Kidney (tissue), 14 donors: ENCODE results near the gene GABARAP. TPM values are rescaled to one million over a fixed set of nuclear protein-coding genes. Genes with fewer than 3 reads are reported as not detected.

Experiments used
- DNase-seq, 5 donors: peaks; one replicate each; pipeline ENCODE4 v3.0.0-alpha.2; 2013 to 2020
- FAIRE-seq: peaks from 2 replicates; lab custom pipeline; 2012; peaks lifted over from hg19 to GRCh38; lab: Jason Lieb, UNC
- H3K27ac ChIP-seq, 2 donors: one replicate each; pipeline ENCODE4 v1.7.0; 2013; ENCODE audit warnings: low read depth in 2 of 2, low read length in 2 of 2, inconsistent platforms in 1 of 2
- H3K27me3 ChIP-seq: one replicate; pipeline ENCODE4 v1.7.1; 2013; ENCODE audit warnings: low read length, inconsistent platforms; ENCODE audit not compliant: control insufficient read depth, insufficient read depth
- H3K36me3 ChIP-seq, 3 donors: one replicate each; pipeline versions ENCODE4 v1.7.0 to v1.7.1; 2013; ENCODE audit warnings: low read length in 3 of 3, control low read depth in 1 of 3, inconsistent platforms in 1 of 3; ENCODE audit not compliant: insufficient read depth in 3 of 3, control insufficient read depth in 2 of 3
- H3K4me1 ChIP-seq, 3 donors: one replicate each; pipeline versions ENCODE4 v1.7.0 to v1.7.1; 2013; ENCODE audit warnings: low read length in 3 of 3, inconsistent platforms in 1 of 3, low read depth in 1 of 3; ENCODE audit not compliant: control insufficient read depth in 2 of 3, insufficient read depth in 2 of 3
- H3K4me3 ChIP-seq, 3 donors: one replicate each; pipeline versions ENCODE4 v1.7.0 to v1.8.1; 2013; ENCODE audit warnings: low read length in 3 of 3, control low read depth in 1 of 3, inconsistent platforms in 1 of 3
- H3K9ac ChIP-seq, 3 donors: one replicate each; pipeline versions ENCODE4 v1.7.0 to v1.7.1; 2013; ENCODE audit warnings: low read length in 3 of 3, control low read depth in 1 of 3, inconsistent platforms in 1 of 3
- H3K9me3 ChIP-seq, 3 donors: one replicate each; pipeline versions ENCODE4 v1.7.0 to v1.7.1; 2013; ENCODE audit warnings: low read length in 3 of 3, control low read depth in 1 of 3, inconsistent platforms in 1 of 3; ENCODE audit not compliant: control insufficient read depth in 2 of 3, insufficient read depth in 1 of 3
- intact Hi-C: fragments of 100-400 bp; cut with DNase I; formaldehyde crosslinking; loops from one replicate; pipeline ENCODE4 v1.11.1; 2022
- polyA plus RNA-seq: library from polyadenylated mRNA; stranded (reverse); fragments of 350-450 nt; fragmentation: Illumina TruSeq; extraction: RNeasy Lipid Tissue Mini Kit (QIAGEN cat#74804); gene quantifications from one replicate; pipeline ENCODE4 v1.2.3, GENCODE V29; 2014; ENCODE audit warnings: low read depth, low replicate concordance; ENCODE audit not compliant: insufficient read depth
- total RNA-seq: library from RNA; stranded (reverse); fragmentation: NEBNext Ultra II Directional; extraction: Animal tissue kit (Norgen Biotek cat#: 25700); gene quantifications from one replicate; pipeline ENCODE4 v1.2.1, GENCODE V29; 2021
- TF ChIP-seq, protein P1 (sequence below): IDR thresholded peaks from 3 replicates; pipeline ENCODE4 v1.5.1; 2012; ENCODE audit warnings: mild to moderate bottlenecking, moderate library complexity, borderline replicate concordance; ENCODE audit not compliant: insufficient read depth; ENCODE audit errors: extremely low read depth
- donor health status: control.
- donor health status: control.
- donor health status: control.
- donor health status: control.
- donor health status: control.
- donor health status: DM: yes; HTN: yes; CAD: no.
- donor health status: Normal renal cell carcinoma (clear cell type).

Gene GABARAP
- total and polyA plus RNA-seq, 2 donors from 2014 or later = 477 to 1,483 TPM

DNA sequence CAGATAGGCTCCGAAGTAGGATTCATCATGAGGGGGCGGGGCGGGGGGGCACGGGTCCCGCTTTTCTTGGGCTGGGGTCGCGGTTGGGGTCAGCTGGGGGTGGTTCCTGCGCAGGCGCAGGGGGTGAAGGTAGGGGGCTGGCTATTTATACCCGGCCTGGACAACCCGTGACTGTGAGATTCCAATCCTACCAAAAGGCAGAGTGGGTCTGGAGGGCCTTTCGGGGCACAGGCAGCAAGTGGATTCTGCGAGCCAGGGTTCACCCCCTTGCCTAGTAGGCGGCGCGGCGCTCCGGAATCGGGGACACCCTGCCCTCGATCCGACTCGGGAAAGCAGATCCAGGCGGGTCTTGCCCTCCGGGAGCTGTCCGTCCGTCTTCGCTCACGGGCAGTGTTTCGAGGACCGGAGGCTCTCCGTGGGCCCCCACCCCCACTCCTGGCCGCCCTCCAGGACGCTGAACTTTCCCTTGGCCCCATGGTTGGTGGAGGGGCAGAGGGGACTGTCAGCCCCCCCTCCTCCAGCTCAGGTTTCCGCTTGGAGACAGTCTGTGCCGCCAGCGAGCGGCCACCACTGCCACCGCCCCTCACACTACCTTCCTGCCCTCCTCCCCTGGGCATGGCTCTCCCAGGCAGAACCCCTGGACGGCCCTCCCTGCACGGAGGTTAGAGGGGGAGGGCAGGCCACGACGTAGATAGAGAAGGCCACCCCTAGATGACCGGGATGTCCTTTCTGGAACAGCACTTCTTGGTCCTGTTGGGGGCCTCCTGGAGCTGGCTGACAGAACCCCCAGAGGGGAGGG is 39.9 kb upstream of the GABARAP start:
- Histone ChIP-seq H3K36me3 (no peaks in the 10 kb centered on the region), H3K9me3 (no peaks in the 10 kb centered on the region), H3K27ac (no peak overlapping the region), H3K27me3 (no peaks in the 10 kb centered on the region), H3K4me1 (peaks cover 0 to 14% (median 0%) of the 10 kb centered on the region in 3 donors), H3K4me3 (peak overlapping the region in 2 of 3 donors; percentile 30 to 46), H3K9ac (peak overlapping the region in 2 of 3 donors; percentile 24 to 46)
- FAIRE-seq (no peak), DNase-seq (peak; percentile 59 to 87 (median 77))
- TF ChIP-seq, protein P1, sequence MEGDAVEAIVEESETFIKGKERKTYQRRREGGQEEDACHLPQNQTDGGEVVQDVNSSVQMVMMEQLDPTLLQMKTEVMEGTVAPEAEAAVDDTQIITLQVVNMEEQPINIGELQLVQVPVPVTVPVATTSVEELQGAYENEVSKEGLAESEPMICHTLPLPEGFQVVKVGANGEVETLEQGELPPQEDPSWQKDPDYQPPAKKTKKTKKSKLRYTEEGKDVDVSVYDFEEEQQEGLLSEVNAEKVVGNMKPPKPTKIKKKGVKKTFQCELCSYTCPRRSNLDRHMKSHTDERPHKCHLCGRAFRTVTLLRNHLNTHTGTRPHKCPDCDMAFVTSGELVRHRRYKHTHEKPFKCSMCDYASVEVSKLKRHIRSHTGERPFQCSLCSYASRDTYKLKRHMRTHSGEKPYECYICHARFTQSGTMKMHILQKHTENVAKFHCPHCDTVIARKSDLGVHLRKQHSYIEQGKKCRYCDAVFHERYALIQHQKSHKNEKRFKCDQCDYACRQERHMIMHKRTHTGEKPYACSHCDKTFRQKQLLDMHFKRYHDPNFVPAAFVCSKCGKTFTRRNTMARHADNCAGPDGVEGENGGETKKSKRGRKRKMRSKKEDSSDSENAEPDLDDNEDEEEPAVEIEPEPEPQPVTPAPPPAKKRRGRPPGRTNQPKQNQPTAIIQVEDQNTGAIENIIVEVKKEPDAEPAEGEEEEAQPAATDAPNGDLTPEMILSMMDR = no peak
- intact Hi-C loops = no loop called here

DNA sequence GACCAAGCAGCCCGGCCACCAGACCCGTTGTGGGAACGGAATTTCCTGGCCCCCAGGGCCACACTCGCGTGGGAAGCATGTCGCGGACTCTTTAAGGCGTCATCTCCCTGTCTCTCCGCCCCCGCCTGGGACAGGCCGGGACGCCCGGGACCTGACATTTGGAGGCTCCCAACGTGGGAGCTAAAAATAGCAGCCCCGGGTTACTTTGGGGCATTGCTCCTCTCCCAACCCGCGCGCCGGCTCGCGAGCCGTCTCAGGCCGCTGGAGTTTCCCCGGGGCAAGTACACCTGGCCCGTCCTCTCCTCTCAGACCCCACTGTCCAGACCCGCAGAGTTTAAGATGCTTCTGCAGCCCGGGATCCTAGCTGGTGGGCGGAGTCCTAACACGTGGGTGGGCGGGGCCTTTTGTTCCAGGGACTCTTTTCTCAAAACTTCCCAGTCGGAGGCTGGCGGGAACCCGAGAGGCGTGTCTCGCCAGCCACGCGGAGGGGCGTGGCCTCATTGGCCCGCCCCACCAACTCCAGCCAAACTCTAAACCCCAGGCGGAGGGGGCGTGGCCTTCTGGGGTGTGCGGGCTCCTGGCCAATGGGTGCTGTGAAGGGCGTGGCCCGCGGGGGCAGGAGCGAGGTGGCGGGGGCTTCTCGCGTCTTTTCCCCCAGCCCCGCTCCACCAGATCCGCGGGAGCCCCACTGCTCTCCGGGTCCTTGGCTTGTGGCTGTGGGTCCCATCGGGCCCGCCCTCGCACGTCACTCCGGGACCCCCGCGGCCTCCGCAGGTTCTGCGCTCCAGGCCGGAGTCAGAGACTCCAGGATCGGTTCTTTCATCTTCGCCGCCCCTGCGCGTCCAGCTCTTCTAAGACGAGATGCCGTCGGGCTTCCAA is 39.1 kb upstream of the GABARAP start, which contains the start of gene SLC2A4:
SLC2A4 (plus strand) TSS at position 645 of the 879 bp plus-strand sequence; CDS start at position 862, 217 bp downstream.
- Histone ChIP-seq H3K9ac (peak within 1 kb of the TSS in 2 of 3 donors; percentile 52 to 84), H3K9me3 (no peaks in the 10 kb centered on the region), H3K4me1 (peaks cover 0 to 14% (median 0%) of the 10 kb centered on the region in 3 donors), H3K36me3 (no peaks in the 10 kb centered on the region), H3K27ac (peak within 1 kb of the TSS; percentile 90 to 94), H3K4me3 (peak within 1 kb of the TSS; percentile 30 to 46 (median 35)), H3K27me3 (no peaks in the 10 kb centered on the region)
- intact Hi-C loops = no loop called here
- peak; percentile 97 to 99 (median 98) for DNase-seq
- TF ChIP-seq, protein P1 = no peak
- FAIRE-seq = peak; percentile 46

DNA sequence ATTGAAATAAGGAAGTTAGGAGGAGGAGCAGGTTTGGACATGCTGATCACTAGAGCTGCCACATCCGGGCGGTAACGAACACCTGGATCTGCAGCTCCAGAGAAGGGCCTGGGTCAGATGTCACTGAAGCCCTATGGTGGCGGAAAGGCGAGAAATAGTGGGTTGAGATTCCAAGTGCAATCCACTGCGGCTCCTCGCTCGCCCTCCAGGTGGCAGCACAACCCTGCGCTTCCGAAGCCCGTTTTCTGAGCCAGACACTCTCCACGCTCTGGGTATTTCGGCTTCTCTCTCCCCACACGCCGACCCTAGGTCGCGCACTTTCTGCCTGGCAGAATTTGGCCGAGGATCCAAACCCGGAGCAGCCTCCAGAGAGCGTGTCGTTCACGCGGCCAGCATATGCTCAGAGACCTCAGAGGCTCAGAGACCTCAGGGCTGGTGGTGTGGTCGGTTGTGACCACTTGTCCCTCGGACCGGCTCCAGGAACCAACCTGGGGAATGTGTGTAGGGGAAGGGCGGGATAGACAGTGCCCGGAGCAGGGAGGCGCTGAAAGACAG is 38.3 kb upstream of the GABARAP start:
- TF ChIP-seq, protein P1 = peak; percentile 92
- no peaks in the 10 kb centered on the region for H3K36me3 ChIP-seq
- no peaks in the 10 kb centered on the region for H3K9me3 ChIP-seq
- H3K27me3 ChIP-seq = no peaks in the 10 kb centered on the region
- DNase-seq = peak; percentile 91 to 94 (median 91)
- H3K4me1 ChIP-seq = peaks cover 0 to 14% (median 0%) of the 10 kb centered on the region in 3 donors
- FAIRE-seq = no peak
- H3K9ac ChIP-seq = peak overlapping the region in 2 of 3 donors; percentile 52 to 84
- peak overlapping the region; percentile 17 to 46 (median 35) for H3K4me3 ChIP-seq
- peak overlapping the region; percentile 90 to 94 for H3K27ac ChIP-seq
- intact Hi-C loops = no loop called here
